ENCODE measurements around the gene TDP1. TPM values are rescaled to one million over a fixed set of nuclear protein-coding genes. Genes with fewer than 3 reads are reported as not detected.

TDP1 gene
- 40.2 and 66.4 TPM in 2 replicates for total RNA-seq

- peak within 1 kb of the TSS; percentile 82 for H3K4me3 ChIP-seq (ENCODE audit: low read depth, low read length)
- DNase-seq (ENCODE audit: low read depth): peak; percentile 61
- TF ChIP-seq CTCF (conservative IDR thresholded peaks at IDR 0.05; ENCODE audit: low read depth, low read length): peak; percentile 5
Observed at GRCh38 chr14:89955745-89956660, at the start of gene TDP1. TDP1 (plus strand) TSS chr14:89955927; CDS start chr14:89963115, 7,188 bp downstream.

- H3K4me3 ChIP-seq (ENCODE audit: low read depth, low read length): no peak overlapping the region
- TF ChIP-seq CTCF (conservative IDR thresholded peaks at IDR 0.05; ENCODE audit: low read depth, low read length): no peak
- DNase-seq (ENCODE audit: low read depth): no peak
Observed at GRCh38 chr14:89906000-89906399, 49.7 kb upstream of the TDP1 start.

- H3K4me3 ChIP-seq (ENCODE audit: low read depth, low read length): no peak overlapping the region
- no peak for TF ChIP-seq CTCF (conservative IDR thresholded peaks at IDR 0.05; ENCODE audit: low read depth, low read length)
- no peak for DNase-seq (ENCODE audit: low read depth)
Observed at GRCh38 chr14:89907655-89908054, 48.1 kb upstream of the TDP1 start.

- no peak overlapping the region for H3K4me3 ChIP-seq (ENCODE audit: low read depth, low read length)
- no peak for DNase-seq (ENCODE audit: low read depth)
- no peak for TF ChIP-seq CTCF (conservative IDR thresholded peaks at IDR 0.05; ENCODE audit: low read depth, low read length)
Observed at GRCh38 chr14:89908712-89909450, 46.8 kb upstream of the TDP1 start.

- H3K4me3 ChIP-seq (ENCODE audit: low read depth, low read length): no peak overlapping the region
- no peak for TF ChIP-seq CTCF (conservative IDR thresholded peaks at IDR 0.05; ENCODE audit: low read depth, low read length)
- DNase-seq (ENCODE audit: low read depth): no peak
Observed at GRCh38 chr14:89909586-89909985, 46.1 kb upstream of the TDP1 start.

- TF ChIP-seq CTCF (conservative IDR thresholded peaks at IDR 0.05; ENCODE audit: low read depth, low read length): no peak
- no peak for DNase-seq (ENCODE audit: low read depth)
Observed at GRCh38 chr14:89910691-89911009, 45.1 kb upstream of the TDP1 start.

More at GRCh38 chr14:89910691-89911009, 45.1 kb upstream of the TDP1 start:
- H3K4me3 ChIP-seq (ENCODE audit: low read depth, low read length): no peak overlapping the region
